Measurements from ENCODE around the gene DPP6.

The DPP6 gene

GRCh38 chr7:154505362-154505761, 453.2 kb downstream of the DPP6 start:
- no peak overlapping the region for H3K4me3 ChIP-seq (replicated peaks; ENCODE audit: low read depth, low read length)
- no peak for TF ChIP-seq CTCF (IDR thresholded peaks at IDR 0.05; ENCODE audit: low read depth, low read length, missing control alignments)
- no peak for DNase-seq (ENCODE audit: extremely low read depth, low read depth)

- H3K4me3 ChIP-seq (replicated peaks; ENCODE audit: low read depth, low read length), result no peak overlapping the region
- DNase-seq (ENCODE audit: extremely low read depth, low read depth), result no peak
- no peak for TF ChIP-seq CTCF (IDR thresholded peaks at IDR 0.05; ENCODE audit: low read depth, low read length, missing control alignments)
Measured at GRCh38 chr7:154509192-154509591, 457.0 kb downstream of the DPP6 start.

GRCh38 chr7:154512121-154512833, 460.1 kb downstream of the DPP6 start:
- TF ChIP-seq CTCF (IDR thresholded peaks at IDR 0.05; ENCODE audit: low read depth, low read length, missing control alignments), result no peak
- no peak for DNase-seq (ENCODE audit: extremely low read depth, low read depth)
- no peak overlapping the region for H3K4me3 ChIP-seq (replicated peaks; ENCODE audit: low read depth, low read length)

DNA sequence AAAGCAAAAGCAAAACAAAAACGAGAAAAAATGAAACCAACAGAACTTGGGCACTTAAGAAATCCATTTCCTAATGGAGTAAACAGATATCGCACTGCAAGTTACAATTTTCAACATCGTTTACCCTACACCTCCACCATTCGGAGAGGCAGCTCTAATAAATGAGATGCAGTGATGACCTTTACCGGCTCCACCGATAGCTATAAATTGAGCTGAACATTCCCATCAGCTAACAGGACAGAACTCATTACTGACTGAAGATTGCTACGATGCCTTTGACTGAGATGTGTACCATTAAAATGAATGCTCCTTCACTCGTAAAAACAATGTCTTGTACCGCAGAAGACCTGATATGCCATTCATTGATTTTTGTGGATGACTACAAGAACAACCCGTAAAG, 465.6 kb downstream of the DPP6 start:
- TF ChIP-seq CTCF (IDR thresholded peaks at IDR 0.05; ENCODE audit: low read depth, low read length, missing control alignments), result no peak
- DNase-seq (ENCODE audit: extremely low read depth, low read depth), result no peak
- no peak overlapping the region for H3K4me3 ChIP-seq (replicated peaks; ENCODE audit: low read depth, low read length)

- no peak for TF ChIP-seq CTCF (IDR thresholded peaks at IDR 0.05; ENCODE audit: low read depth, low read length, missing control alignments)
- no peak overlapping the region for H3K4me3 ChIP-seq (replicated peaks; ENCODE audit: low read depth, low read length)
- no peak for DNase-seq (ENCODE audit: extremely low read depth, low read depth)
Measured at GRCh38 chr7:154519229-154519628, 467.0 kb downstream of the DPP6 start.

DNA sequence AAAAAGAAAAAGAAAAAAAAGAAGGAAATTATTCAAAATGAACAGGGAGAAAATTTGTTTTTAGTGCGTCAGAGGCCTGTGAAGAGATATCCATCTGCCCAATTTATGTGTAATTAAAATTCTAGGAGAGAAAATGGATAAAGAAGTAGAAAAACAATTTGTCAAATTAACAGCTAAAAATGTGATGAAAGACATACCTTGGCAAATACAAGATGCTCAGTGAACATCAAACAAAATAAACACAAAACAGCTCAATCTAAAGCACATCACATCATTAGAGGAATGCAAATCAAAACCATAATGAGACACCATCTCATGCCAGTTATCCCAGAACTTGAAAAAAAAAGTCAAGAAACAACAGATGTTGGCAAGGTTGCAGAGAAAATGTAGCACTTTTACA, 477.9 kb downstream of the DPP6 start:
- DNase-seq (ENCODE audit: extremely low read depth, low read depth), result no peak
- no peak for TF ChIP-seq CTCF (IDR thresholded peaks at IDR 0.05; ENCODE audit: low read depth, low read length, missing control alignments)
- no peak overlapping the region for H3K4me3 ChIP-seq (replicated peaks; ENCODE audit: low read depth, low read length)

- DNase-seq (ENCODE audit: extremely low read depth, low read depth), result no peak
- no peak for TF ChIP-seq CTCF (IDR thresholded peaks at IDR 0.05; ENCODE audit: low read depth, low read length, missing control alignments)
- no peak overlapping the region for H3K4me3 ChIP-seq (replicated peaks; ENCODE audit: low read depth, low read length)
Measured at GRCh38 chr7:154532771-154533170, 480.6 kb downstream of the DPP6 start.
